OCI-LY1 (cell line): ENCODE data around the gene KLHL29.

Experiments used
- H2AFZ ChIP-seq: fragments of 200-600 bp; sonication (generic), shearing (Covaris generic); 2 replicates; pipeline ENCODE4 v1.6.0; 2014; ENCODE audit warnings: antibody characterized with exemption, mild to moderate bottlenecking, low read length
- H3F3A ChIP-seq: fragments of 200-600 bp; sonication (generic), shearing (Covaris generic); 2 replicates; pipeline ENCODE4 v1.6.0; 2014; ENCODE audit warnings: mild to moderate bottlenecking, antibody characterized with exemption, low read length, moderate library complexity; ENCODE audit not compliant: insufficient read depth
- H3K27ac ChIP-seq: fragments of 200-600 bp; sonication (generic); 2 replicates; pipeline ENCODE4 v1.5.1; 2014; ENCODE audit warnings: low read length, mixed run types, mild to moderate bottlenecking, low read depth; ENCODE audit not compliant: poor library complexity, severe bottlenecking
- H3K27me3 ChIP-seq: fragments of 200-600 bp; sonication (generic); 2 replicates; pipeline ENCODE4 v1.6.0; 2014; ENCODE audit warnings: antibody characterized with exemption, mild to moderate bottlenecking, low read length, moderate library complexity; ENCODE audit not compliant: insufficient read depth
- H3K36me3 ChIP-seq: fragments of 200-600 bp; sonication (generic); 2 replicates; pipeline ENCODE4 v1.6.1; 2014; ENCODE audit warnings: mild to moderate bottlenecking, antibody characterized with exemption, low read length, moderate library complexity, mixed read lengths; ENCODE audit not compliant: insufficient read depth
- H3K4me1 ChIP-seq: fragments of 200-600 bp; sonication (generic); 2 replicates; pipeline ENCODE4 v1.5.1; 2014; ENCODE audit warnings: mild to moderate bottlenecking, low read length, moderate library complexity; ENCODE audit not compliant: insufficient read depth, severe bottlenecking
- H3K4me2 ChIP-seq: fragments of 200-600 bp; sonication (generic), shearing (Covaris generic); 2 replicates; pipeline ENCODE4 v1.6.1; 2014; ENCODE audit warnings: low read length
- H3K4me3 ChIP-seq: fragments of 200-600 bp; sonication (generic); 2 replicates; pipeline ENCODE4 v1.5.1; 2014; ENCODE audit warnings: low read length, low read depth, mild to moderate bottlenecking, mixed read lengths; ENCODE audit not compliant: poor library complexity, severe bottlenecking
- H3K79me2 ChIP-seq: fragments of 200-600 bp; shearing (Covaris generic); 2 replicates; pipeline ENCODE4 v1.6.1; 2016; ENCODE audit warnings: mixed run types, low read length, mixed read lengths; ENCODE audit not compliant: insufficient read depth
- H3K9ac ChIP-seq: fragments of 200-600 bp; sonication (generic), shearing (Covaris generic); 2 replicates; pipeline ENCODE4 v1.6.1; 2014; ENCODE audit warnings: mild to moderate bottlenecking, low read length, mixed read lengths
- H3K9me2 ChIP-seq: fragments of 200-600 bp; sonication (generic), shearing (Covaris generic); 2 replicates; pipeline ENCODE4 v1.6.1; 2014; ENCODE audit warnings: low read depth, mild to moderate bottlenecking, low read length, mixed read lengths
- H3K9me3 ChIP-seq: fragments of 200-600 bp; shearing (Covaris generic); 2 replicates; pipeline ENCODE4 v1.6.1; 2014; ENCODE audit warnings: low read length, mixed read lengths
- H4K20me1 ChIP-seq: fragments of 200-600 bp; sonication (generic), shearing (Covaris generic); 2 replicates; pipeline ENCODE4 v1.6.0; 2016; ENCODE audit warnings: mild to moderate bottlenecking, low read length; ENCODE audit not compliant: insufficient read depth
- CTCF ChIP-seq: fragments of 200-600 bp; sonication (generic), shearing (Covaris generic); IDR thresholded peaks from 2 replicates; pipeline ENCODE4 v1.5.1; 2017; ENCODE audit warnings: mild to moderate bottlenecking, antibody characterized with exemption, low read length, moderate library complexity, mixed read lengths
- EZH2 ChIP-seq: fragments of 200-600 bp; sonication (generic), shearing (Covaris generic); IDR thresholded peaks from 2 replicates; pipeline ENCODE4 v1.8.0; 2017; ENCODE audit warnings: borderline replicate concordance, mixed run types, mild to moderate bottlenecking, antibody characterized with exemption, low read length, moderate library complexity, mixed read lengths

The KLHL29 gene

GRCh38 chr2:23356711-23357110 is 28.3 kb upstream of the KLHL29 start:
- H3K27ac ChIP-seq = no peak overlapping the region
- H3K9ac ChIP-seq = no peak overlapping the region
- H3K4me2 ChIP-seq = no peak overlapping the region
- no peak overlapping the region for H2AFZ ChIP-seq
- TF ChIP-seq EZH2 = no peak
- no peaks in the 10 kb centered on the region for H3K4me1 ChIP-seq
- H3K27me3 ChIP-seq = no peaks in the 10 kb centered on the region
- H3K4me3 ChIP-seq = no peak overlapping the region
- H3K9me2 ChIP-seq = no peaks in the 10 kb centered on the region
- no peaks in the 10 kb centered on the region for H3K79me2 ChIP-seq
- H4K20me1 ChIP-seq = no peaks in the 10 kb centered on the region
- H3F3A ChIP-seq = no peaks in the 10 kb centered on the region
- no peaks in the 10 kb centered on the region for H3K9me3 ChIP-seq
- H3K36me3 ChIP-seq = no peaks in the 10 kb centered on the region

- no peak overlapping the region for H3K27ac ChIP-seq
- H3K9ac ChIP-seq = no peak overlapping the region
- TF ChIP-seq EZH2 = no peak
- TF ChIP-seq CTCF = no peak
- H3K9me2 ChIP-seq = no peaks in the 10 kb centered on the region
- H4K20me1 ChIP-seq = no peaks in the 10 kb centered on the region
- no peaks in the 10 kb centered on the region for H3K79me2 ChIP-seq
- H3K27me3 ChIP-seq = no peaks in the 10 kb centered on the region
- no peak overlapping the region for H3K4me2 ChIP-seq
- no peaks in the 10 kb centered on the region for H3K4me1 ChIP-seq
- no peak overlapping the region for H3K4me3 ChIP-seq
- no peaks in the 10 kb centered on the region for H3K9me3 ChIP-seq
- H2AFZ ChIP-seq = no peak overlapping the region
- H3F3A ChIP-seq = no peaks in the 10 kb centered on the region
- H3K36me3 ChIP-seq = no peaks in the 10 kb centered on the region
Observed at GRCh38 chr2:23359631-23360567, 25.1 kb upstream of the KLHL29 start.

- H3K4me3 ChIP-seq = no peak overlapping the region
- H3K4me1 ChIP-seq = no peaks in the 10 kb centered on the region
- no peak overlapping the region for H2AFZ ChIP-seq
- no peaks in the 10 kb centered on the region for H4K20me1 ChIP-seq
- no peaks in the 10 kb centered on the region for H3K27me3 ChIP-seq
- no peaks in the 10 kb centered on the region for H3F3A ChIP-seq
- no peaks in the 10 kb centered on the region for H3K79me2 ChIP-seq
- no peak overlapping the region for H3K9ac ChIP-seq
- no peak for TF ChIP-seq CTCF
- no peak for TF ChIP-seq EZH2
- 0 out of 2 replicates have a peak, but pooled peaks cover under 1% of the 10 kb centered on the region for H3K9me3 ChIP-seq
- no peak overlapping the region for H3K4me2 ChIP-seq
- no peaks in the 10 kb centered on the region for H3K36me3 ChIP-seq
- H3K9me2 ChIP-seq = no peaks in the 10 kb centered on the region
- H3K27ac ChIP-seq = no peak overlapping the region
Observed at GRCh38 chr2:23360571-23361125, 24.3 kb upstream of the KLHL29 start.
